ENCODE measurements around the gene NUP93.

NUP93 gene

GRCh38 chr16:56835320-56835719 lies 105.4 kb downstream of the NUP93 start:
- peaks cover 11% of the 10 kb centered on the region for H3K4me1 Mint-ChIP-seq
- no peaks in the 10 kb centered on the region for H3K9me3 Mint-ChIP-seq
- H3K27me3 Mint-ChIP-seq: no peaks in the 10 kb centered on the region
- peaks cover 64% of the 10 kb centered on the region for H3K36me3 Mint-ChIP-seq
- no peak overlapping the region for H3K27ac Mint-ChIP-seq
- no peak for DNase-seq
- CTCF ChIA-PET: interaction anchor here (0.8 kb wide), 1 partner anchor 232 kb away, joined by 3 read pairs; no protein-coding TSS in a partner anchor
- no peak overlapping the region for H3K4me3 Mint-ChIP-seq

DNA sequence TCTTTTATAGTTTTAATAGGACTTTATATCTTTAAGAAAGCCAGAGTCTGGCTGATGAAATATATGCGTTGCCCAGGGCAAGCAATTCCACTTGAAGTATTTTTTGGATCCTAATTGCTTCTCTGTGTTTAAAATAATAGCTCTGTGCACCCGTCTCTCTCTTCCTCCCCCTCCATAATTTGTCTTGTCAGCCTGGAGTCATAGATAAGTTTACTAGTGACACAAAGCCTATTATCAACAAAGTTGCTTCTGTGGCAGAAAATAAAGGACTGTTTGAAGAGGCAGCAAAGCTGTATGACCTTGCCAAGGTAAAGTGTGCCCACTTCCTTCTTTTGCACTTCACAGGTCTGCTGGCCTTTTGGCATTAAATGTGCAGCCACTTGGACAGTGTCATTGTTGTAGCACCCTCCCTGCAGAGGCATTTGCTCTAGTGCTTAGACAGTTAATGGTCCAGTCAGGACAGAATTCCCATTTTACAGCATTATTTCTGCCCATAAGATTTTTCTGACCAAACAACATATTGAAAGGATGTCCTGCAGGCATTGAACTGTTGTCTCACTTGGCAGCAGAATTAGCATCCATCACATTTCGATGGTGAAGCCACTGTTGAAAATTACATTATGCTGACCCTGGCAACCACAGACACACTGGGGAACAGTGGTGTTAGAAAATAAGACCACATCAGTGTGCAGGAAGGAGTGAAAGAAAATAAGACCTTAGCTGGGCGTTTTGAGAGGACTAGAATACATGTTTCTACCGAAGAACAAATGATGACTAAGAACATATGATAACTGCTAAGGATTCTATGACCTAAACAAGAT lies 106.7 kb downstream of the NUP93 start:
- H3K4me3 Mint-ChIP-seq: no peak overlapping the region
- DNase-seq: no peak
- no peaks in the 10 kb centered on the region for H3K9me3 Mint-ChIP-seq
- H3K4me1 Mint-ChIP-seq: peaks cover 11% of the 10 kb centered on the region
- CTCF ChIA-PET: no interaction called here
- peaks cover 64% of the 10 kb centered on the region for H3K36me3 Mint-ChIP-seq
- no peaks in the 10 kb centered on the region for H3K27me3 Mint-ChIP-seq
- H3K27ac Mint-ChIP-seq: no peak overlapping the region

DNA sequence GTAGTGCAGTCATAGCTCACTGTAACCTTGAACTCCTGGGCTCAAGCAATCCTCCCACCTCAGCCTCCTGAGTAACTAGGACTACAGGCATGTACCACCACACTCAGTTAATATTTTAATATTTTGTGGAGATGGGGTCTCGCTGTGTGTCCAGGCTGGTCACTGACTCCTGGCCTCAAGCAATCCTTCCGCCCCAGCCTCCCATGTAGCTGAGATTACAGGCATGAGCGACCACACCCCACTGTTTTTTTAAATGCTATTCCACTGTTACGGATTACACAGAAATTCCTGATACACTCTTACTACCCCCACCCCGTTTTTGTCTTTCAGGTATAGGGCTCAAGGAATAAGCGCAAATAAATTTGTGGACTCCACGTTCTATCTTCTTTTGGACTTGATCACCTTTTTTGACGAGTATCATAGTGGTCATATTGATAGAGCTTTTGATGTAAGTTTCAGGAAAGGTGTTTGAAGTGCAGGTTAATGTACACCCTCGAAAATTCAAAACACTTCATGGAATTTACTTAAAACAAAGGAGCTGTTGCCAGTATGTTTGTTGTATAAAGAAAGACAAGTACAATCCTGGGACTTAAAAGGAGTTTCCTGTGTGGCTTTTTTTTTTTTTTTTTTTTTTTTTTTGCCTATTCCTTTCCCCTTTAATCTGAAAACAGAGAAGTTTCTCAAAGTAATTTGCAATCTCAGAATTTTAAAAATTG lies 108.9 kb downstream of the NUP93 start:
- no peak overlapping the region for H3K4me3 Mint-ChIP-seq
- peaks cover 11% of the 10 kb centered on the region for H3K4me1 Mint-ChIP-seq
- no peak overlapping the region for H3K27ac Mint-ChIP-seq
- CTCF ChIA-PET: no interaction called here
- no peaks in the 10 kb centered on the region for H3K27me3 Mint-ChIP-seq
- H3K36me3 Mint-ChIP-seq: peaks cover 60% of the 10 kb centered on the region
- no peak for DNase-seq
- H3K9me3 Mint-ChIP-seq: no peaks in the 10 kb centered on the region

GRCh38 chr16:56841233-56841632 lies 111.3 kb downstream of the NUP93 start:
- H3K27ac Mint-ChIP-seq: no peak overlapping the region
- H3K9me3 Mint-ChIP-seq: no peaks in the 10 kb centered on the region
- peaks cover 55% of the 10 kb centered on the region for H3K36me3 Mint-ChIP-seq

DNA sequence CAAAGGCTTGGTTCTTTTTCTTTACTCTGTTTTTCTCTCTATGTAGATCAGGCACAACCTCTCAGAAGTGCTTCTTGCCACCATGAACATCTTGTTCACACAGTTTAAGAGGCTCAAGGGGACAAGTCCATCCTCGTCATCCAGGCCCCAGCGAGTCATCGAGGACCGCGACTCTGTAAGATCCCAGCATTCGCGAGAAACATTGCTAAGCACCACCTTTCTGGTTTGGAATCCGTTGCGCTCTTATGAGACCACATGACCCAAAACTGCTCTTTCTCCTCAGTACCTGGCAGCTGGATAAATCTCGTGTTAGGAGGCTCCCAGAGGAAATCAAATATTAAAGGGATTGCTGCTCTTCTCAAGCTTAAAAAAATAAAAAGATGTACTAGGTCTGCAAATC lies 111.7 kb downstream of the NUP93 start:
- peaks cover 52% of the 10 kb centered on the region for H3K36me3 Mint-ChIP-seq
- H3K27ac Mint-ChIP-seq: no peak overlapping the region
- H3K4me3 Mint-ChIP-seq: no peak overlapping the region
- H3K4me1 Mint-ChIP-seq: peaks cover 12% of the 10 kb centered on the region
- no peak for DNase-seq
- no peaks in the 10 kb centered on the region for H3K9me3 Mint-ChIP-seq
- H3K27me3 Mint-ChIP-seq: no peaks in the 10 kb centered on the region
- CTCF ChIA-PET: interaction anchor here (0.7 to 1.8 kb wide), 4 partner anchors 10 to 140 kb away, joined by 3 to 8 read pairs (median 4); no protein-coding TSS in a partner anchor

More at GRCh38 chr16:56841233-56841632, 111.3 kb downstream of the NUP93 start:
- Mint-ChIP-seq H3K4me3 (no peak overlapping the region), H3K27me3 (no peaks in the 10 kb centered on the region), H3K4me1 (peaks cover 11% of the 10 kb centered on the region)
- CTCF ChIA-PET: interaction anchor here (1.1 to 1.8 kb wide), 3 partner anchors 10 to 26 kb away, joined by 3 to 8 read pairs (median 3); no protein-coding TSS in a partner anchor
- no peak for DNase-seq

GRCh38 chr16:56842133-56842532 lies 112.2 kb downstream of the NUP93 start:
- Mint-ChIP-seq H3K36me3 (peaks cover 51% of the 10 kb centered on the region), H3K27ac (no peak overlapping the region)
- DNase-seq: no peak

DNA sequence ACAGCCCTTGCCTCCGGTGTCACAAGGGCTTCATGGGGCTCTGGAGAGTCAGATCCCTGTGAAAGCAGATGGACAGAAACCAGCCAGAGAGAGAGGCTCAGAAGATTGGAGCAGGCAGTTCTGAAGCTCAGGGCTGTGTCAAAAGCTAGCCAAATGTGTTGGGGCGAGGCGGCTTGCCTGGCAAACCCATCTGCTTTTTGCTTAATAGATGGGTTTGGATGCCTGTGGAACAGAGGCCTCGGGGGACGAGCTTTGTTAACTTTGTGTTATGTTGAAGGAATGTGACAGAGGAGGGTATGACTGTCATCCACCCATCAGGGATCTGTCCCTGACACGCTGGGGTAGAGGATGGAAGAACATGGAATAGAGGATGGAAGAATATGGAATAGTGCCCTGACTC lies 114.1 kb downstream of the NUP93 start:
- Mint-ChIP-seq H3K36me3 (peaks cover 54% of the 10 kb centered on the region), H3K9me3 (peaks cover 8% of the 10 kb centered on the region), H3K4me3 (no peak overlapping the region), H3K27me3 (no peaks in the 10 kb centered on the region), H3K4me1 (peaks cover 33% of the 10 kb centered on the region), H3K27ac (no peak overlapping the region)
- DNase-seq: no peak
- CTCF ChIA-PET: interaction anchor here (0.7 kb wide), 1 partner anchor 23 kb away, joined by 5 read pairs; no protein-coding TSS in a partner anchor

More at GRCh38 chr16:56842133-56842532, 112.2 kb downstream of the NUP93 start:
- peaks cover 17% of the 10 kb centered on the region for H3K4me1 Mint-ChIP-seq
- H3K9me3 Mint-ChIP-seq: no peaks in the 10 kb centered on the region
- H3K4me3 Mint-ChIP-seq: no peak overlapping the region
- CTCF ChIA-PET: interaction anchor here (0.7 to 1.8 kb wide), 5 partner anchors 10 to 140 kb away, joined by 3 to 8 read pairs (median 3); no protein-coding TSS in a partner anchor
- H3K27me3 Mint-ChIP-seq: no peaks in the 10 kb centered on the region

GRCh38 chr16:56847173-56847910 lies 117.4 kb downstream of the NUP93 start:
- Mint-ChIP-seq H3K4me3 (no peak overlapping the region), H3K9me3 (peaks cover 8% of the 10 kb centered on the region), H3K27me3 (no peaks in the 10 kb centered on the region), H3K36me3 (peaks cover 38% of the 10 kb centered on the region), H3K4me1 (peaks cover 28% of the 10 kb centered on the region), H3K27ac (peak overlapping the region; percentile 54)
- peak; percentile 53 for DNase-seq
- CTCF ChIA-PET: interaction anchor here (1.1 to 2.1 kb wide), 2 partner anchors 15 to 105 kb away, joined by 3 to 4 read pairs; no protein-coding TSS in a partner anchor

GRCh38 chr16:56848029-56848936 lies 118.4 kb downstream of the NUP93 start:
- Mint-ChIP-seq H3K4me3 (no peak overlapping the region), H3K4me1 (peaks cover 28% of the 10 kb centered on the region), H3K9me3 (peaks cover 8% of the 10 kb centered on the region), H3K36me3 (peaks cover 33% of the 10 kb centered on the region), H3K27me3 (no peaks in the 10 kb centered on the region), H3K27ac (peak overlapping the region; percentile 54)
- CTCF ChIA-PET: interaction anchor here (1.1 to 2.1 kb wide), 2 partner anchors 15 to 104 kb away, joined by 3 to 4 read pairs; no protein-coding TSS in a partner anchor
- no peak for DNase-seq

GRCh38 chr16:56848955-56849689 lies 119.2 kb downstream of the NUP93 start:
- Mint-ChIP-seq H3K4me3 (no peak overlapping the region), H3K27ac (no peak overlapping the region), H3K9me3 (peaks cover 8% of the 10 kb centered on the region), H3K4me1 (peaks cover 28% of the 10 kb centered on the region), H3K27me3 (no peaks in the 10 kb centered on the region), H3K36me3 (peaks cover 28% of the 10 kb centered on the region)
- CTCF ChIA-PET: interaction anchor here (1.1 kb wide), 1 partner anchor 14 kb away, joined by 3 read pairs; no protein-coding TSS in a partner anchor
- no peak for DNase-seq

DNA sequence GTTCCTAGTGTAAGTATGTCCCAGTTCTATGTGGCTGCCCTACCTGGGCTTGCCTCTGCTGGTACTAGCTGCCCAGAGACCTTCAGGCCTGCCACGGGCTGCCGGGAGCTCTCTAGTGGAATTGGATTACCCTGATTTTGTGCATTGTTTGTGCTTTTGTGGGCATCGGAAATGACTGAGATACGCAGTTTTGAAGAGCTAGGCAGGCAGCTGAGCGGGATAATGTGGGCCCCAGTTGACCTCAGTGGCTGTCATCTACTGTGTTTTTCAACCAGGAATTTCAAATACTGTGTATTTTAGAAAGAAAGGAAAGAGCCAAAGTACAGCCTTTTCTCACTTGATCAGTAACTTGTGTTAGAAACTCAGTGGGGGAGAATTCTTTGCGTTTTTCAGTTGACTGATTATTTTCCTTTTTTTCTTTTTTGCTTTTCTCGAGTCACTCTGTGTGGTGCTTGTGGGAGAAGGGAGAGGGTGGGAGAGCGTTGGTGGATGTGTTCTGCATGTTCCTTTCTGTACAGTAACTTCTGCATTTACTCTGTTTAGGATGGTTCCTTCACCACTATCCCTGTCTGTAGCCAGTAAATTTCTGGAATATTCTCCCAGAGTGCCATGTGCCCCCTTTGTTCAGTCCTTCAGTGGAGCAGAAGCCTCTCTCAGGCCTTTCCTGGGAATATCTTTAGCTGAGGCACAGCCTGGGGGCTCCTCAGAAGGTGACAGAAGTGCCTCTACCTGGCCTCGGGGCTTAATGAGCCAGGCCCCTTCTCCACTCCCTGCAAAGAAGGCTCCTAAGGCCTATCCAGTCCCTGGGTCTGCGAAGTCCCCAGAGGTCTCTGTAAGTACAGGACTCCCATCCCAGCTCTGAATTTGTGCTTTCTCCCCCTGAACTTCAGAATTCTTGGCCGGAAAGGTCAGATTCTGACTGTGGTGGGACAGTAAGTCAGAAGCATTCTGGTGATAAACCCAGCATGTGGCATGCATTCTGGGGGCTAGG lies 120.1 kb downstream of the NUP93 start:
- H3K27ac Mint-ChIP-seq: no peak overlapping the region
- H3K4me1 Mint-ChIP-seq: peaks cover 28% of the 10 kb centered on the region
- peaks cover 8% of the 10 kb centered on the region for H3K9me3 Mint-ChIP-seq
- peaks cover 27% of the 10 kb centered on the region for H3K36me3 Mint-ChIP-seq
- H3K27me3 Mint-ChIP-seq: no peaks in the 10 kb centered on the region
- CTCF ChIA-PET: interaction anchor here (1.9 to 4.3 kb wide), 2 partner anchors 14 to 56 kb away, joined by 4 to 21 read pairs; no protein-coding TSS in a partner anchor
- DNase-seq: no peak
- H3K4me3 Mint-ChIP-seq: no peak overlapping the region
